Activated CD8-positive, alpha-beta T cell treated with anti-CD3 and anti-CD28 coated beads for 36 hours (primary cell): Measurements from ENCODE around the gene NFASC. TPM values are rescaled to one million over a fixed set of nuclear protein-coding genes. Genes with fewer than 3 reads are reported as not detected.

ENCODE experiments used
- ATAC-seq: fragments of 200-7000 bp; cut with Tn5 transposase; one replicate; pipeline ENCODE4 v1.10.0; 2021; ENCODE audit warnings: mild to moderate bottlenecking, moderate library complexity
- CTCF ChIA-PET: fragments of 350-600 bp; sonication (Branson Sonifier 250); formaldehyde crosslinking; loops from one replicate; lab custom pipeline; 2021; ENCODE audit warnings: antibody characterized with exemption; lab: Charles Lee
- POLR2A ChIA-PET: fragments of 350-600 bp; sonication (Branson Sonifier 250); formaldehyde crosslinking; loops from one replicate; lab custom pipeline; 2021; ENCODE audit warnings: antibody characterized with exemption; lab: Charles Lee
- DNase-seq: peaks from one replicate; pipeline ENCODE4 v3.0.0-alpha.2; 2020
- H3K27ac Mint-ChIP-seq: one replicate; pipeline ENCODE4 v1.8.0; 2021; ENCODE audit warnings: mild to moderate bottlenecking, mixed read lengths
- H3K27me3 Mint-ChIP-seq: one replicate; pipeline ENCODE4 v1.8.0; 2021; ENCODE audit warnings: mixed read lengths
- H3K36me3 Mint-ChIP-seq: one replicate; pipeline ENCODE4 v1.8.0; 2021; ENCODE audit warnings: low read depth, mixed read lengths
- H3K4me1 Mint-ChIP-seq: one replicate; pipeline ENCODE4 v1.8.0; 2021; ENCODE audit warnings: low read depth, mixed read lengths
- H3K4me3 Mint-ChIP-seq: one replicate; pipeline ENCODE4 v1.8.0; 2021; ENCODE audit warnings: mild to moderate bottlenecking, moderate library complexity, mixed read lengths
- H3K9me3 Mint-ChIP-seq: one replicate; pipeline ENCODE4 v1.8.0; 2021; ENCODE audit warnings: mixed read lengths
- CTCF ChIP-seq: fragments of 200-600 bp; IDR thresholded peaks from one replicate; pipeline ENCODE4 v1.8.0; 2022; ENCODE audit warnings: antibody characterized with exemption, mild to moderate bottlenecking
- intact Hi-C: fragments of 100-400 bp; cut with micrococcal nuclease; formaldehyde crosslinking; loops from one replicate; pipeline ENCODE4 v1.10.0; 2022
- total RNA-seq, 2 experiments: library from RNA; stranded (reverse); gene quantifications; one replicate each; pipeline ENCODE4 v1.2.3, GENCODE V29; 2021

Gene NFASC
- total RNA-seq, 2 experiments from 2014 or later, result not detected

DNA sequence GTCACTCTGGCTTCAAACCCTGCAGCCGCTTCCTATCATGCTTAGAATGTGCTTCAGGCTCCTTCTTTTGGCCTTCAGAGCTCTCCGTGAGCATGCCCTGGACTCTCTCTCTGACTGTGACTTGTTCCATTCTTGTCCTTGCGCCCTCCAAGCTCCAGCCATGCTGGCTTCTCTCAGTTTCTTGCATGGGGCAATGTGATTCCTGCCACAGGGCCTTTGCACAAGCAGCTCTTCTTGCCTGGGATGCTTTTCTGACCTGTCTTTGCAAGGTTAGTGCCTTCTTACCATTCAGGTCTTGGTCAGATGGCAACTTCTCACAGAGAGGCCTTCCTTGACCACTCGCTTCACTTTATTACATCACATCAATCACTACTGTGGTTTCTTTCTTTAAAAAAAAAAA lies 66.1 kb downstream of the NFASC start:
- ATAC-seq, result no peak
- ChIA-PET CTCF (no interaction called here), POLR2A (no interaction called here)
- no peak for DNase-seq
- no peak for TF ChIP-seq CTCF
- H3K4me3 Mint-ChIP-seq, result no peak overlapping the region
- peaks cover 3% of the 10 kb centered on the region for H3K27me3 Mint-ChIP-seq
- intact Hi-C loops, result no loop called here
- no peaks in the 10 kb centered on the region for H3K4me1 Mint-ChIP-seq
- no peaks in the 10 kb centered on the region for H3K9me3 Mint-ChIP-seq
- H3K36me3 Mint-ChIP-seq, result no peaks in the 10 kb centered on the region
- H3K27ac Mint-ChIP-seq, result no peak overlapping the region

DNA sequence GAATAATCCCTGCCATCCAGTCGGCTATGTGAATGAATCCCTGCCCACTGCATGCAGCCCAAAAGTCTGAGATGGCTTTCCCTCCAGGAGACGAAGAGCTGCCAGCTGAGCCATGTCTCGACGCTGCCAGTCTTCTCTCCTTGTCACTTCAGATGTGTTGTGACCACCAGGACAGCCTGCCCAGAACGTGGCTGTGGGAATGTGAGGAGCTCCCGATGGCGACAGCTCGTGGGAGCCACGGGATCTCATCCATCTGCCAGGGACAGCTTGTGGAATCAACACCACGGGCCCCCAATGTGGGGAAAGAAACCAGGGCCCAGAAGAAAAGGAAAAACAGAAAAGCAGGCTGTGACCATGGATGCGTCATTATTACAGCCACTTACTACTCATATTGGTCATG lies 67.2 kb downstream of the NFASC start:
- ChIA-PET POLR2A (no interaction called here), CTCF (interaction anchor here (1.7 kb wide), 1 partner anchor 10 kb away, joined by 3 read pairs; no protein-coding TSS in a partner anchor)
- H3K27ac Mint-ChIP-seq, result no peak overlapping the region
- H3K4me1 Mint-ChIP-seq, result no peaks in the 10 kb centered on the region
- no peak overlapping the region for H3K4me3 Mint-ChIP-seq
- TF ChIP-seq CTCF, result no peak
- peaks cover 3% of the 10 kb centered on the region for H3K27me3 Mint-ChIP-seq
- no peaks in the 10 kb centered on the region for H3K36me3 Mint-ChIP-seq
- no peak for DNase-seq
- H3K9me3 Mint-ChIP-seq, result no peaks in the 10 kb centered on the region
- intact Hi-C loops, result no loop called here
- no peak for ATAC-seq

DNA sequence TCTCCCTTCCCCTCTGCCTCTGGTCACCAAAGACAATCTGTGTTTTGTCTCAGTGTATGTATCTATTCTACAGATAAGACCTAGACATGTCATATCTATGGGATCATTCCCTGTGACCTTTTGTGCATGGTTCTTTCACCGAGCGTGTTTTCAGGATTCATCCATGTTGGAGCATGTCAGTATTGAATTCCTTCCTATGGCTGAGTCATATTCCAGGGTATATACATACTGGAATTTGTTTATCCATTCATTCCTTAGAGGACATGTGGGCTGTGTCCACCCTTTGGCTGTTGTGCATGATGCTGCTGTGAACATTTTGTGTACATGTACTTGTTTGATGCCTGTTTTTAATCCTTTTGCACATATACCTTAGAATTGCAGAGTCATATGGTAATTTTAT lies 69.9 kb downstream of the NFASC start:
- ChIA-PET CTCF (interaction anchor here (1.0 to 3.2 kb wide), 6 partner anchors 29 to 177 kb away, joined by 3 to 26 read pairs (median 8); no protein-coding TSS in a partner anchor), POLR2A (no interaction called here)
- DNase-seq (no peak), ATAC-seq (no peak)
- Mint-ChIP-seq H3K27ac (no peak overlapping the region), H3K27me3 (peaks cover 3% of the 10 kb centered on the region), H3K36me3 (no peaks in the 10 kb centered on the region), H3K9me3 (no peaks in the 10 kb centered on the region), H3K4me3 (no peak overlapping the region), H3K4me1 (no peaks in the 10 kb centered on the region)
- intact Hi-C loops, result no loop called here
- no peak for TF ChIP-seq CTCF

- DNase-seq (peak; percentile 77), ATAC-seq (peak; percentile 79)
- Mint-ChIP-seq H3K27ac (no peak overlapping the region), H3K4me3 (no peak overlapping the region), H3K4me1 (no peaks in the 10 kb centered on the region), H3K27me3 (peaks cover 3% of the 10 kb centered on the region), H3K9me3 (no peaks in the 10 kb centered on the region), H3K36me3 (no peaks in the 10 kb centered on the region)
- CTCF ChIA-PET, result interaction anchor here (0.6 to 3.2 kb wide), 34 partner anchors 8 to 366 kb away, joined by 3 to 26 read pairs (median 3); no protein-coding TSS in a partner anchor
- intact Hi-C loops, result no loop called here
- peak; percentile 89 for TF ChIP-seq CTCF
- POLR2A ChIA-PET, result interaction anchor here (0.7 kb wide), 1 partner anchor 17 kb away, joined by 3 read pairs; no protein-coding TSS in a partner anchor
These were observed 71.0 kb downstream of the NFASC start for GRCh38 chr1:204941421-204942338.

DNA sequence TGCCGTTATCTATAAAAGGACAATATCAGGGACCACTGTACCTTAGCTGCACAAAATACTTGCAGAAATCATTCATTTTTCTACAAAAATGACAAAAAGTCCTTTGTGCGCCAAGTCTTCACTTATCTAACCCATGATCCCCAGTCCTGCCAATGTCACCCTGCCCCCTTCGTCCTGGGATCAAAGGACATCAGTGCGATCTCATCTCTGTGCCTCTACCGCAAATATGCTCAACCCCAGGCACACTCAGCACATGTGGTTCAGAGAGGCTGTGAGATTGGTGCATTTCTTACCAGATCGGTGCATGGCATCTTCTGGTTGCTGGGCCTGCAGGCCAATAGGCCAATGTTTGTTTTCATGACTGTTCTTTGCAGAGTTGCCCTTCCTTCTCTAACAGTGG lies 72.8 kb downstream of the NFASC start:
- Mint-ChIP-seq H3K4me1 (no peaks in the 10 kb centered on the region), H3K27ac (no peak overlapping the region), H3K4me3 (no peak overlapping the region), H3K27me3 (peaks cover 3% of the 10 kb centered on the region), H3K36me3 (no peaks in the 10 kb centered on the region), H3K9me3 (no peaks in the 10 kb centered on the region)
- POLR2A ChIA-PET, result no interaction called here
- intact Hi-C loops, result no loop called here
- TF ChIP-seq CTCF, result no peak
- DNase-seq, result no peak
- ATAC-seq, result no peak
- CTCF ChIA-PET, result interaction anchor here (1.6 to 3.2 kb wide), 4 partner anchors 12 to 136 kb away, joined by 4 to 26 read pairs (median 14); no protein-coding TSS in a partner anchor
